Liver (tissue), 9 donors: ENCODE measurements around the gene GPR4. TPM values are rescaled to one million over a fixed set of nuclear protein-coding genes. Genes with fewer than 3 reads are reported as not detected.

Experiments
- DNase-seq: peaks from one replicate; pipeline ENCODE4 v3.0.0-alpha.2; 2017; ENCODE audit warnings: low spot score
- H3K27ac ChIP-seq, 2 donors: one replicate each; pipeline ENCODE4 v1.7.0; 2013; ENCODE audit warnings: inconsistent platforms in 2 of 2, low read length in 2 of 2, control low read depth in 1 of 2, low read depth in 1 of 2, mild to moderate bottlenecking in 1 of 2
- H3K27me3 ChIP-seq, 4 donors: one replicate each; pipeline versions ENCODE4 v1.6.1 to v1.7.0; 2013; ENCODE audit warnings: low read length in 3 of 4, inconsistent platforms in 1 of 4, mild to moderate bottlenecking in 1 of 4, moderate library complexity in 1 of 4; ENCODE audit not compliant: control insufficient read depth in 4 of 4, insufficient read depth in 4 of 4
- H3K36me3 ChIP-seq, 4 donors: one replicate each; pipeline versions ENCODE4 v1.6.1 to v1.7.0; 2013; ENCODE audit warnings: low read length in 3 of 4, mild to moderate bottlenecking in 3 of 4, low read depth in 1 of 4, moderate library complexity in 1 of 4; ENCODE audit not compliant: control insufficient read depth in 4 of 4, insufficient read depth in 3 of 4
- H3K4me1 ChIP-seq, 4 donors: one replicate each; pipeline versions ENCODE4 v1.6.1 to v1.7.0; 2013; ENCODE audit warnings: low read length in 3 of 4, mild to moderate bottlenecking in 3 of 4, moderate library complexity in 1 of 4; ENCODE audit not compliant: control insufficient read depth in 4 of 4, insufficient read depth in 4 of 4
- H3K4me3 ChIP-seq, 3 donors: one replicate each; pipeline versions ENCODE4 v1.6.1 to v1.7.0; 2013; ENCODE audit warnings: low read length in 3 of 3, control low read depth in 1 of 3, low read depth in 1 of 3, mild to moderate bottlenecking in 1 of 3
- H3K9ac ChIP-seq, 2 donors: one replicate each; pipeline ENCODE4 v1.7.0; 2013; ENCODE audit warnings: low read length in 2 of 2, mild to moderate bottlenecking in 2 of 2, moderate library complexity in 2 of 2, control low read depth in 1 of 2, low read depth in 1 of 2
- H3K9me3 ChIP-seq, 4 donors: one replicate each; pipeline versions ENCODE4 v1.6.1 to v1.7.0; 2013; ENCODE audit warnings: low read length in 3 of 4; ENCODE audit not compliant: control insufficient read depth in 4 of 4
- ATF3 ChIP-seq: IDR thresholded peaks from 2 replicates; pipeline ENCODE4 v1.6.1; 2016; ENCODE audit warnings: antibody characterized with exemption
- FOXA1 ChIP-seq: IDR thresholded peaks from 2 replicates; pipeline ENCODE4 v1.6.1; 2016; ENCODE audit warnings: antibody characterized with exemption
- FOXA2 ChIP-seq: IDR thresholded peaks from 2 replicates; pipeline ENCODE4 v1.6.1; 2016; ENCODE audit warnings: antibody characterized with exemption
- GABPA ChIP-seq, 2 donors: IDR thresholded peaks in 1 of 2; conservative IDR thresholded peaks in 1 of 2; 2 replicates each; pipeline ENCODE4 v1.6.1; 2016; ENCODE audit warnings: antibody characterized with exemption in 2 of 2, mild to moderate bottlenecking in 1 of 2, moderate library complexity in 1 of 2
- HNF4G ChIP-seq: IDR thresholded peaks from 2 replicates; pipeline ENCODE4 v1.6.1; 2016; ENCODE audit warnings: antibody characterized with exemption
- JUND ChIP-seq, 2 donors: IDR thresholded peaks; 2 replicates each; pipeline ENCODE4 v1.6.1; 2016; ENCODE audit warnings: antibody characterized with exemption in 2 of 2
- RAD21 ChIP-seq, 2 donors: IDR thresholded peaks; 2 replicates each; pipeline ENCODE4 v1.6.1; 2016; ENCODE audit warnings: antibody characterized with exemption in 2 of 2, mild to moderate bottlenecking in 2 of 2
- SP1 ChIP-seq: IDR thresholded peaks from 2 replicates; pipeline ENCODE4 v1.6.1; 2018; ENCODE audit warnings: antibody characterized with exemption, mild to moderate bottlenecking
- TAF1 ChIP-seq: conservative IDR thresholded peaks from 2 replicates; pipeline ENCODE4 v1.6.1; 2016; ENCODE audit warnings: antibody characterized with exemption, mild to moderate bottlenecking
- WGBS: extraction: QIAGEN DNeasy Blood & Tissue Kit; methylation state at CpG from one replicate; pipeline ENCODE4 v1.1.7; 2013; 5-methylcytosine and 5-hydroxymethylcytosine counted together
- polyA plus RNA-seq, 2 donors: library from polyadenylated mRNA; stranded (reverse) in 1 of 2; unstranded in 1 of 2; fragments of 200-250 nt in 1 of 2; fragments of >200 nt in 1 of 2; fragmentation: Nextera tagmentation in 1 of 2; extraction: Ambion mirVana in 1 of 2; gene quantifications; one replicate each; pipeline versions ENCODE4 v1.2.1 to v1.2.3, GENCODE V29; 2013 to 2015
- total RNA-seq, 2 donors: library from RNA; depleted of rRNA; stranded (reverse); fragments of >200 nt; gene quantifications; one replicate each; pipeline ENCODE4 v1.2.3, GENCODE V29; 2014
- TF ChIP-seq, protein P1 (sequence below): fragments of 150-350 bp; IDR thresholded peaks from 2 replicates; pipeline ENCODE4 v1.5.1; 2017; ENCODE audit warnings: improper control_type of control experiment, low read depth, low read length; ENCODE audit not compliant: missing input control
- donor health status: healthy.
- donor health status: healthy.
- donor health status: healthy.
- donor health status: healthy.
- donor health status: healthy.

GPR4 gene
- total and polyA plus RNA-seq, 4 donors = 0.37 to 1.9 (median 0.97) TPM

DNA sequence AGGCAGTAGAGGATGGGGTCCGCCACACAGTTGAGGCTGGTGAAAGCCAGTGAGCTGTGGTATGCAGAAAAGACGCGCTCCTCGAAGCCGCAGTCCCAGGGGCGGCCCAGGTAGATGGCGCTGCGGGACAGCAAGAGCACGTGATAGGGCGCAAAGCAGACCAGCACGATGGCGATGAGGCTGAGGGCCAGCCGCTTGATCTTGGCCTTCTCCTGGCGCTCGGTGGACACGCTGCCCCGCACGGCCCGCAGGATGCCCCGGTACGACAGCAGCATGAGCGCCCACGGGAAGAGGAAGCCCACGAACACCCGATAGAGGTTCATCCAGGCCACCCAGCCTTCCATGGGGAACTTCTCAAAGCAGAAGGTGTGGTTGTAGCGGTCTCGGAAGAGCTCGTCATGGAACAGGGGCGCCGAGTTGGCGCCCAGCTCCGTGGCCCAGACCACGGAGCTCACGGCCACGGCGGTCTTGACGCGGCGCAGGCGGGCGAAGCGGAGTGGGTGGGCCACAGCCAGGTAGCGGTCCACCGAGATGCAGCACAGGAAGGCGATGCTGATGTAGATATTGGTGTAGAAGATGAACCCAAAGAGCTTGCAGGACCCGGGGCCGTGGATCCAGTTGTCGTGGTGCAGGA, 10.9 kb downstream of the GPR4 start:
- Histone ChIP-seq H3K27me3 (peaks cover 0 to 5% (median 0%) of the 10 kb centered on the region in 4 donors), H3K9me3 (no peaks in the 10 kb centered on the region), H3K9ac (no peak overlapping the region), H3K4me3 (no peak overlapping the region), H3K4me1 (no peaks in the 10 kb centered on the region), H3K27ac (no peak overlapping the region), H3K36me3 (no peaks in the 10 kb centered on the region)
- TF ChIP-seq SP1 = no peak
- TF ChIP-seq, protein P1, sequence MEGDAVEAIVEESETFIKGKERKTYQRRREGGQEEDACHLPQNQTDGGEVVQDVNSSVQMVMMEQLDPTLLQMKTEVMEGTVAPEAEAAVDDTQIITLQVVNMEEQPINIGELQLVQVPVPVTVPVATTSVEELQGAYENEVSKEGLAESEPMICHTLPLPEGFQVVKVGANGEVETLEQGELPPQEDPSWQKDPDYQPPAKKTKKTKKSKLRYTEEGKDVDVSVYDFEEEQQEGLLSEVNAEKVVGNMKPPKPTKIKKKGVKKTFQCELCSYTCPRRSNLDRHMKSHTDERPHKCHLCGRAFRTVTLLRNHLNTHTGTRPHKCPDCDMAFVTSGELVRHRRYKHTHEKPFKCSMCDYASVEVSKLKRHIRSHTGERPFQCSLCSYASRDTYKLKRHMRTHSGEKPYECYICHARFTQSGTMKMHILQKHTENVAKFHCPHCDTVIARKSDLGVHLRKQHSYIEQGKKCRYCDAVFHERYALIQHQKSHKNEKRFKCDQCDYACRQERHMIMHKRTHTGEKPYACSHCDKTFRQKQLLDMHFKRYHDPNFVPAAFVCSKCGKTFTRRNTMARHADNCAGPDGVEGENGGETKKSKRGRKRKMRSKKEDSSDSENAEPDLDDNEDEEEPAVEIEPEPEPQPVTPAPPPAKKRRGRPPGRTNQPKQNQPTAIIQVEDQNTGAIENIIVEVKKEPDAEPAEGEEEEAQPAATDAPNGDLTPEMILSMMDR = peak; percentile 21
- peak; percentile 36 to 70 for TF ChIP-seq RAD21 (IDR thresholded peaks at IDR 0.05)
- WGBS = 50% methylated on average over 48 of the region's 48 CpGs
- no peak for DNase-seq

- Histone ChIP-seq H3K27me3 (peaks cover 0 to 5% (median 0%) of the 10 kb centered on the region in 4 donors), H3K4me1 (no peaks in the 10 kb centered on the region), H3K27ac (no peak overlapping the region), H3K4me3 (no peak overlapping the region), H3K36me3 (no peaks in the 10 kb centered on the region), H3K9me3 (no peaks in the 10 kb centered on the region), H3K9ac (no peak overlapping the region)
- DNase-seq = no peak
- 52% methylated on average over 15 of the region's 15 CpGs for WGBS
- TF ChIP-seq GABPA (IDR thresholded peaks at IDR 0.05 in 1 of 2, conservative IDR thresholded peaks at IDR 0.05 in 1 of 2) (no peak), ATF3 (no peak), JUND (IDR thresholded peaks at IDR 0.05) (no peak), TAF1 (no peak)
Measured at GRCh38 chr19:45590300-45591003, 11.6 kb downstream of the GPR4 start.

DNA sequence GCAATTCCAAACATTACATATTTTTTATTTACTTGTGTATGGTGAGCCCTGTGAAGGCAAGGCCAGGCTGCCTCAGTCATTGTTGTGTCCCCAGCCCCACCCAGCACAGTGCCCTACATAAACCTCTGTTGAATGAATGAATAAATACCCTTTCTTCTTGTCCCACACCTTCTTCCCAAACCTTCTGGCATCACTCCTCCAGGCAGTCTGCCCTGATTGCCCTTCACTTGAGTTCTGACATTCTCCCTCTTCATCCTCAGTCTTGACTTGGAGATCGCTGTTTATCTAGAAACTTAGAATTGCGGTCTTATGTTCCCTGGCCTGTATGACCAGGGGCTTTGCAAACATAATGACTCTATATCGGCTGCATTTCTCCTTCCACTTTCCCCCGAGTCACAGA, 12.2 kb downstream of the GPR4 start:
- no peak for DNase-seq
- H3K4me1 ChIP-seq = peaks cover 0 to 4% (median 2%) of the 10 kb centered on the region in 4 donors
- H3K9me3 ChIP-seq = no peaks in the 10 kb centered on the region
- no peak overlapping the region for H3K9ac ChIP-seq
- WGBS = 86% methylated on average over 4 of the region's 4 CpGs
- no peak overlapping the region for H3K4me3 ChIP-seq
- H3K36me3 ChIP-seq = no peaks in the 10 kb centered on the region
- no peak overlapping the region for H3K27ac ChIP-seq
- peaks cover 0 to 5% (median 0%) of the 10 kb centered on the region in 4 donors for H3K27me3 ChIP-seq
- TF ChIP-seq FOXA2 (no peak), HNF4G (no peak), FOXA1 (no peak)
- TF ChIP-seq, protein P1 = no peak
